ENCODE results near the gene OAF. TPM values are rescaled to one million over a fixed set of nuclear protein-coding genes. Genes with fewer than 3 reads are reported as not detected.

Gene OAF
- total RNA-seq, 4 donors from 2014 or later: 29.2 to 90.1 (median 44.6) TPM

- TF ChIP-seq POLR2A (IDR thresholded peaks at IDR 0.05): no peak
- peak in 1 of 4 experiments; percentile 19 for TF ChIP-seq CTCF (IDR thresholded peaks at IDR 0.05)
- Histone ChIP-seq H3K27ac (peak overlapping the region; percentile 73 to 85), H3K4me1 (no peaks in the 10 kb centered on the region), H3K27me3 (no peaks in the 10 kb centered on the region), H3K36me3 (no peaks in the 10 kb centered on the region), H3K9me3 (no peaks in the 10 kb centered on the region), H3K4me3 (no peak overlapping the region)
- intact Hi-C loops (cut with DNase I; ENCODE audit: low total_unique reads): no loop called here
- peak; percentile 48 to 57 for DNase-seq
Observed at GRCh38 chr11:120180551-120181232, 30.1 kb upstream of the OAF start.

- peak overlapping the region; percentile 73 to 85 for H3K27ac ChIP-seq
- intact Hi-C loops (cut with DNase I; ENCODE audit: low total_unique reads): no loop called here
Observed at GRCh38 chr11:120181376-120181975, 29.4 kb upstream of the OAF start.

GRCh38 chr11:120182372-120182771 lies 28.5 kb upstream of the OAF start:
- intact Hi-C loops (cut with DNase I; ENCODE audit: low total_unique reads): no loop called here
- no peak overlapping the region for H3K4me3 ChIP-seq
- H3K27ac ChIP-seq: peak overlapping the region; percentile 73 to 85
- H3K4me1 ChIP-seq: no peaks in the 10 kb centered on the region
- DNase-seq: no peak
- H3K27me3 ChIP-seq: no peaks in the 10 kb centered on the region
- no peak for TF ChIP-seq CTCF (IDR thresholded peaks at IDR 0.05)
- TF ChIP-seq POLR2A (IDR thresholded peaks at IDR 0.05): no peak
- no peaks in the 10 kb centered on the region for H3K9me3 ChIP-seq
- H3K36me3 ChIP-seq: no peaks in the 10 kb centered on the region

More at GRCh38 chr11:120181376-120181975, 29.4 kb upstream of the OAF start:
- no peak for TF ChIP-seq POLR2A (IDR thresholded peaks at IDR 0.05)
- TF ChIP-seq CTCF (IDR thresholded peaks at IDR 0.05): no peak
- peak in 1 of 2 donors; percentile 13 for DNase-seq
- Histone ChIP-seq H3K27me3 (no peaks in the 10 kb centered on the region), H3K36me3 (no peaks in the 10 kb centered on the region), H3K9me3 (no peaks in the 10 kb centered on the region), H3K4me3 (no peak overlapping the region), H3K4me1 (no peaks in the 10 kb centered on the region)

- Histone ChIP-seq H3K36me3 (no peaks in the 10 kb centered on the region), H3K27me3 (no peaks in the 10 kb centered on the region), H3K27ac (peak overlapping the region; percentile 73 to 85), H3K9me3 (no peaks in the 10 kb centered on the region), H3K4me3 (no peak overlapping the region), H3K4me1 (no peaks in the 10 kb centered on the region)
- intact Hi-C loops (cut with DNase I; ENCODE audit: low total_unique reads): no loop called here
- peak in 1 of 2 donors; percentile 39 for DNase-seq
- TF ChIP-seq POLR2A (IDR thresholded peaks at IDR 0.05) (no peak), CTCF (IDR thresholded peaks at IDR 0.05) (no peak)
Observed at GRCh38 chr11:120182790-120183491, 27.9 kb upstream of the OAF start.

GRCh38 chr11:120183701-120184141 lies 27.1 kb upstream of the OAF start:
- H3K4me3 ChIP-seq: no peak overlapping the region
- intact Hi-C loops (cut with DNase I; ENCODE audit: low total_unique reads): no loop called here
- H3K27ac ChIP-seq: peak overlapping the region; percentile 73 to 85

More at GRCh38 chr11:120183701-120184141, 27.1 kb upstream of the OAF start:
- TF ChIP-seq CTCF (IDR thresholded peaks at IDR 0.05) (no peak), POLR2A (IDR thresholded peaks at IDR 0.05) (no peak)
- Histone ChIP-seq H3K36me3 (no peaks in the 10 kb centered on the region), H3K9me3 (no peaks in the 10 kb centered on the region), H3K4me1 (no peaks in the 10 kb centered on the region), H3K27me3 (no peaks in the 10 kb centered on the region)
- no peak for DNase-seq

Data from uterus (tissue), 4 donors.